Effector memory CD4-positive, alpha-beta T cell (primary cell): ENCODE measurements around the gene PHF2.

ENCODE experiments used
- DNase-seq, 3 donors: peaks; one replicate each; pipeline ENCODE4 v3.0.0-alpha.2; 2020
- H3K27ac ChIP-seq: 2 replicates; pipeline ENCODE4 v1.7.0; 2013; ENCODE audit warnings: mild to moderate bottlenecking, low read length, moderate library complexity; ENCODE audit not compliant: insufficient read depth, poor library complexity, severe bottlenecking
- H3K27me3 ChIP-seq: replicated peaks from 2 replicates; pipeline ENCODE4 v1.7.0; 2013; ENCODE audit warnings: mild to moderate bottlenecking, low read length; ENCODE audit not compliant: insufficient read depth, control insufficient read depth, poor library complexity, severe bottlenecking
- H3K36me3 ChIP-seq: 2 replicates; pipeline ENCODE4 v1.7.0; 2013; ENCODE audit warnings: mild to moderate bottlenecking, low read length, moderate library complexity; ENCODE audit not compliant: control insufficient read depth, insufficient read depth
- H3K4me1 ChIP-seq: 2 replicates; pipeline ENCODE4 v1.7.0; 2013; ENCODE audit warnings: low read length, mild to moderate bottlenecking; ENCODE audit not compliant: control insufficient read depth, insufficient read depth, poor library complexity, severe bottlenecking
- H3K4me3 ChIP-seq: 2 replicates; pipeline ENCODE4 v1.7.0; 2013; ENCODE audit warnings: low read length, low read depth, mild to moderate bottlenecking; ENCODE audit not compliant: insufficient read depth, poor library complexity, severe bottlenecking
- H3K9me3 ChIP-seq: 2 replicates; pipeline ENCODE4 v1.7.0; 2013; ENCODE audit warnings: mild to moderate bottlenecking, low read length, moderate library complexity; ENCODE audit not compliant: control insufficient read depth

The PHF2 gene

GRCh38 chr9:93624431-93624834 is 48.0 kb downstream of the PHF2 start:
- H3K27ac ChIP-seq = no peak overlapping the region

GRCh38 chr9:93624977-93625376 is 48.6 kb downstream of the PHF2 start:
- Histone ChIP-seq H3K4me3 (no peak overlapping the region), H3K27me3 (no peaks in the 10 kb centered on the region), H3K4me1 (no peaks in the 10 kb centered on the region), H3K9me3 (no peaks in the 10 kb centered on the region), H3K27ac (no peak overlapping the region), H3K36me3 (peaks cover 4% of the 10 kb centered on the region)
- DNase-seq = no peak

More at GRCh38 chr9:93624431-93624834, 48.0 kb downstream of the PHF2 start:
- no peaks in the 10 kb centered on the region for H3K9me3 ChIP-seq
- H3K36me3 ChIP-seq = no peaks in the 10 kb centered on the region
- H3K27me3 ChIP-seq = no peaks in the 10 kb centered on the region
- DNase-seq = no peak
- no peaks in the 10 kb centered on the region for H3K4me1 ChIP-seq
- no peak overlapping the region for H3K4me3 ChIP-seq

GRCh38 chr9:93629920-93630319 is 53.5 kb downstream of the PHF2 start:
- Histone ChIP-seq H3K4me1 (no peaks in the 10 kb centered on the region), H3K27me3 (no peaks in the 10 kb centered on the region), H3K36me3 (peaks cover 19% of the 10 kb centered on the region), H3K9me3 (no peaks in the 10 kb centered on the region), H3K4me3 (no peak overlapping the region), H3K27ac (no peak overlapping the region)
- DNase-seq = no peak

GRCh38 chr9:93630806-93631411 is 54.5 kb downstream of the PHF2 start:
- Histone ChIP-seq H3K9me3 (no peaks in the 10 kb centered on the region), H3K4me3 (no peak overlapping the region), H3K36me3 (peaks cover 20% of the 10 kb centered on the region), H3K27me3 (no peaks in the 10 kb centered on the region), H3K27ac (no peak overlapping the region), H3K4me1 (no peaks in the 10 kb centered on the region)
- no peak for DNase-seq

- H3K27me3 ChIP-seq = no peaks in the 10 kb centered on the region
- H3K4me1 ChIP-seq = no peaks in the 10 kb centered on the region
- no peak overlapping the region for H3K4me3 ChIP-seq
- no peak for DNase-seq
- peaks cover 39% of the 10 kb centered on the region for H3K36me3 ChIP-seq
- no peaks in the 10 kb centered on the region for H3K9me3 ChIP-seq
- H3K27ac ChIP-seq = no peak overlapping the region
Observed at GRCh38 chr9:93633492-93634221, 57.3 kb downstream of the PHF2 start.

- H3K36me3 ChIP-seq = peaks cover 38% of the 10 kb centered on the region
- H3K27ac ChIP-seq = no peak overlapping the region
- no peaks in the 10 kb centered on the region for H3K27me3 ChIP-seq
- no peaks in the 10 kb centered on the region for H3K9me3 ChIP-seq
- H3K4me3 ChIP-seq = no peak overlapping the region
- H3K4me1 ChIP-seq = no peaks in the 10 kb centered on the region
- no peak for DNase-seq
Observed at GRCh38 chr9:93634311-93635185, 58.2 kb downstream of the PHF2 start.

- Histone ChIP-seq H3K4me1 (no peaks in the 10 kb centered on the region), H3K27me3 (no peaks in the 10 kb centered on the region), H3K4me3 (no peak overlapping the region), H3K9me3 (no peaks in the 10 kb centered on the region), H3K27ac (no peak overlapping the region), H3K36me3 (peaks cover 30% of the 10 kb centered on the region)
- DNase-seq = no peak
Observed at GRCh38 chr9:93635186-93636107, 59.1 kb downstream of the PHF2 start.

GRCh38 chr9:93636172-93636661 is 59.8 kb downstream of the PHF2 start:
- Histone ChIP-seq H3K27ac (no peak overlapping the region), H3K9me3 (no peaks in the 10 kb centered on the region), H3K36me3 (peaks cover 32% of the 10 kb centered on the region), H3K27me3 (no peaks in the 10 kb centered on the region), H3K4me1 (no peaks in the 10 kb centered on the region), H3K4me3 (no peak overlapping the region)
- DNase-seq = no peak

- no peak overlapping the region for H3K27ac ChIP-seq
- no peaks in the 10 kb centered on the region for H3K27me3 ChIP-seq
- H3K4me1 ChIP-seq = no peaks in the 10 kb centered on the region
- peaks cover 34% of the 10 kb centered on the region for H3K36me3 ChIP-seq
- H3K4me3 ChIP-seq = no peak overlapping the region
- H3K9me3 ChIP-seq = no peaks in the 10 kb centered on the region
- DNase-seq = no peak
Observed at GRCh38 chr9:93636667-93637066, 60.3 kb downstream of the PHF2 start.
